Fibroblast of peridontal ligament (primary cell): ENCODE measurements around the gene RAD17.
"Not testable (repeated sequence)": the region's sequence is repeated elsewhere in the genome, so short reads cannot be mapped to it uniquely, and the experiment has no call there.

Experiments
- DNase-seq: peaks from one replicate; pipeline ENCODE4 v3.0.0-alpha.2; 2010; ENCODE audit errors: extremely low read depth

The RAD17 gene

DNA sequence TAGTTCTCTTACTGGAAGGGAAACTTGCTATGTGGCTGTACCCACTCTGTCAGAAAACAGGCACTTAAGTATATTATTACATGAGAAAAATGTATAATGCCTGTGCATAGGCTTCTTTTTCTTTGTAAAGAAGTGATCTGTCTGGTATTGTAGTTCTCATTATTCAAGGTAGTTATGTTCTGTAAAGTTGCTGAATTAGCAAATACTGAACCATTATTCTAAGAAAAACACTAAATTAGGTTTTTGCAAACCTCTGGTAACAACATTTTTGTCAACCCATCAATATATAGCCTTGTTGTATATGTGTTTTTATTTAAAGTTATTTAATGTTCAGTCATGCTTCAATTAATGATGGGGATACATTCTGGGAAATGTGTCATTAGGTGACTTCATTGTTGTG is 8.8 kb downstream of the RAD17 start:
- no peak for DNase-seq

DNA sequence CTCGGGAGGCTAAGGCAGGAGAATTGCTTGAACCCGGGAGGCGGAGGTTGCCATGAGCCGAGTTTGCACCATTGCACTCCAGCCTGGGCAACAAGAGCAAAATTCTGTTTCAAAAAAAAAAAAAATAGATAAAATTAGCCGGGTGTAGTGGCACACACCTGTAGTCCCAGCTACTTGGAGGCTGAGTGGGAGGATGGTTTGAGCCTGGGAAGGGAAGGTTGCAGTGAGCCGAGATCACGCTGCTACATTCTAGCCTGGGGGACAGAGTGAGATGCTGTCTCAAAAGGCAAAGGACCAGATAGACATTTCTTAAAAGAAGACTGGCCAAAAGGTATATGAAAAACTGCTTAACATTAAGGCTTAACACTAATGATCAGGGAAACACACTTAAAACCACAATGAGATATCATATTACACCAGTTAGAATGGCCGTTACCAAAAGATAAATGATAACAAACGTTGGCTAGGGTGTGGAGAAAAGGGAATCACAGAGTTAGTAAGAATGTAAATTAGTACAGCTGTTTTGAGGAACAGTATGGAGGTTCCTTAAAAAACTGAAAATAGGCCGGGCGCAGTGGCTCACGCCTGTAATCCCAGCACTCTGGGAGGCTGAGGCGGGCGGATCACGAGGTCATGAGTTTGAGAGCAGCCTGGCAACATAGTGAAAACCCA is 35.2 kb downstream of the RAD17 start:
- no peak for DNase-seq

DNA sequence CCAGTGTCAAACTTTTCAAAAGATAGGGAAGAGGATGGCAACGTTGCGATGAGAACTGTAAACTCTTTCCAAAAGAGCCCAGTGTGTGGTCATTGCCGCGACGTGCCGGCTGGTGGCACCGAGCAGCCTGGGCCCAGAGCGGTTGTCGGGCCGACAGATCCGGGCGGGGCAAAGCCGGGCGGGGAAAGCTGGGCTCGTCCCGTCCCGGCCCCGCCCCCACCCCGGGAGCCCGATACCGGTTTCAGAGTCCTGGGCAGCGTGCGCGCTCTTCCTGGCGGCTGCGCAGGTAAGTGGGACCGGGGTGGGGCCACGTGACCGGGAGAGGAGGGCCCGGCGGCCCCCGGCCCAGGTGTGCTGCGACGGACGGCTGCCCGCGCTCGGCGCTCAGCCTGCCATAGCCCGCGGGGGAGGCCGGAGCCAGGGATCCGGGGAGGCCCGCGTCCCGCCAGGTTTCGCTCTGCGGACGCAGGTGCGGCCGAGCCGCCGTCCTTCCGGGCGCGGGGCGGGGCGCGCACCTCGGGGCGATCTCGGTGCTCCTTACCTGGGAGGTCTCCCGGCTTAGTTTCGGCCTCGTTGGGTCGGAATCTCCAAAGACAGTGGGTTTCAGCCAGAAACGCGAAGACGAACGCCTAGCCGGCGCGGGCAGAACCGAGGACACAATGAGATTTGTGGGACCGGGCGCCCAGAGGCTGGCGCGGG is 45.4 kb downstream of the RAD17 start, which contains the start of gene MARVELD2:
MARVELD2 (plus strand) TSS at position 232 of the 699 bp plus-strand sequence. CDS start 4,270 bp downstream, outside the sequence.
- DNase-seq: peak; percentile 44

DNA sequence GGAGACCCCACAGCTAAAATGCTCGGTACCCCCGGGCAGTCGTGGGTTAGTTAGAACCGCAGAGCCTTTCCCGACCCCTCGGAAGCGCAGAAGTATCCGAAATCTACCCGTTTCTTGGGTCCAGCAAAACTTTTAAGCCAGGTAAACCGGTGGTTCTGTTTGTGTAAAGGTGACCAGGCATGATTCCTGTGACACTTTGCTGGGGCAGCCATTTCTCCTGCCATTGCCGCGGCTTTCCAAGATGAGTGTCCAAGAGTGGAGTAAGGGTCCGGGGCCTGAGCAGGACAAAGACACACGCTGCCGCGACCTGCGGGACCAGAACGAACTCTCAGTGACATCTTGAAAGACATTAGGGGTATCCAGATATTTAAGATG is 46.0 kb downstream of the RAD17 start:
- DNase-seq: no peak

DNA sequence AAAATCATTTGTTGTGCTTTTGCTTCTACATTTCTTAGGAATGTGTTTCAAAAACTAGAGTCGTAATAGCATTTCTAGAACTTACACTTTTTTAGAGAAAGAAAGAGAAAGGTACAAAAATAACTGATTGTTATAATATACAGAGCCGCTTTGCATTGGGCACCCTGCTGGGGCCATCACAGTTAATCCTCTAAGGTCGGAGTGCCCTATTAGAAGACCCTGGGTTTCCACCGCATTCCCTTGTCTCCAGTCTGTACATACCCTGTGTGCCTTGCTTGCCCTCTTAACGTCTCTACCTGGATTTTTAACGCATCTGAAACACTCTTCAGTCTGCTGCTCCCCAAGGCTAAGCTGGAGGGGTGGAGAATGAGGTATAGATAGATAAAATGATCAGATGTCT is 46.6 kb downstream of the RAD17 start:
- no peak for DNase-seq

DNA sequence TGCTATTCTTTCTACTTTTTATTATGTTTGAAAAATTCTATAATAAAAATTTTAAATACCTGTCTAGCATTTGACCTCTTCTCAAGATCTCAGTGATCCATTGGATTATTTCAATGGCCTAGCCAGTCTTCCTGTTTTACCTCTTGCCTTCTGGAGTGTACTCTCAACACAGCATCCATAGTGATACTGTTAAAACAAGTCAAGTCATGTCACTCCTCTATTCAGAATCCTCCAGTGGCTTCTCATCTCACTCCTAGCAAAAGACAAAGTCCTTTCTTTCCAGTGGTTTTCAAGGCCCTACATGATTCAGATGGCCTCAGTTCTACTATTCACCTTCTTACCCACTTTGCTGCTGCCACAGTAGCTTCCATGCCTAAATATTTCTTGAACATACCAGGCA is 47.1 kb downstream of the RAD17 start:
- DNase-seq: no peak

DNA sequence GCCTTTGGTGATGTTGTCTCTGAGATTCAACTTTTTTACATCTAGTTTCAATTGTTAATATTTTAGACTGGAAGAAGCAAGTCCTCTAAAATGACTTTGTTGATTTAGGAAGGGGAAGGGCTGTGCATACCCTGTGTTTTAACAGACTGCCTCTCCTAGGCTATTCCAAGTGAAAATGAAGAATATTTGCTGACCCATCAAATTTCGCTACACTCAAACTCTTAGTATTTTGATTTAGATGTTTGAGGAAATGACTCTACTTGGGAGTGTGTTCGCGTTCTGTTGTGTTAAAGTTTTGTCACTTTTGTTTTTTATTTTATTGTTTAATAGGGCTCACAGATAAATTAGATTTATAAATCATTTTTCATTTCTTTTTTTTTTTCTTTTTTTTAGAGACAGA is 48.9 kb downstream of the RAD17 start:
- no peak for DNase-seq

DNA sequence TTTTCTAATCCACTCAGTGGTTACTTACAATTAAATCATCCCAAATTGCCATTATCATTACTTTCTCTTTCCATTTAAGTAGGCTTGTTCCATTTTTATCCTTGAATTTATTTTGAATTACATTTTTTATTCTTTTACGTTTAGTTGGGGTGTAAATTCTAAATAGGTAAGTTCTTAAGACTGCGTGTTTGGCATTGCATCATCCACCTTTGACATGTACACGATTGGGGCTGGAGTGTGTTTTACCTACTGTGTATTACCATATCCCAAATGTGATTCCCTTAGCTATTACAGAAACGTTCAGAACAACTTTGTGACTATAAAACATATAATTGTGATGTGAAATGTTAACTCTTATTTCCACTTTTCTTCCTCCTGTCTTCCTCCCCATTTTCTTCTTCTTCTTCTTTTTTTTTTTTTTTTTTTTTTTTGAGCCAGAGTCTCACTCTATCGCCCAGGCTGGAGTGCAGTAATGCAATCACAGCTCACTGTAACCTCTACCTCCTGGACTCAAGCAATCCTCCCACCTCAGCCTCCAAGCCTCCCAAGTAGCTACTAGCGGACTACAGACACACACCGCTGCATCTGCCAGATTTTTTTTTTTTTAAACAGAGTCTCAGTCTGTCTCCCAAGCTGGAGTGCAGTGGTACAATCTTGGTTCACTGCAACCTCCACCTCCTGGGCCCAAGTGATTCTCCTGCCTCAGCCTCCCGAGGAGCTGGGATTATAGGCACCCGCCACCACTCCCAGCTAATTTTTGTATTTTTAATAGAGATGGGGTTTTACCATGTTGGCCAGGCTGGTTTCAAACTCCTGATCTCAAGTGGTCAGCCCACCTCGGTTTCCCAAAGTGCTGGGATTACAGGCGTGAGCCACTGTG is 62.0 kb downstream of the RAD17 start:
- no peak for DNase-seq

DNA sequence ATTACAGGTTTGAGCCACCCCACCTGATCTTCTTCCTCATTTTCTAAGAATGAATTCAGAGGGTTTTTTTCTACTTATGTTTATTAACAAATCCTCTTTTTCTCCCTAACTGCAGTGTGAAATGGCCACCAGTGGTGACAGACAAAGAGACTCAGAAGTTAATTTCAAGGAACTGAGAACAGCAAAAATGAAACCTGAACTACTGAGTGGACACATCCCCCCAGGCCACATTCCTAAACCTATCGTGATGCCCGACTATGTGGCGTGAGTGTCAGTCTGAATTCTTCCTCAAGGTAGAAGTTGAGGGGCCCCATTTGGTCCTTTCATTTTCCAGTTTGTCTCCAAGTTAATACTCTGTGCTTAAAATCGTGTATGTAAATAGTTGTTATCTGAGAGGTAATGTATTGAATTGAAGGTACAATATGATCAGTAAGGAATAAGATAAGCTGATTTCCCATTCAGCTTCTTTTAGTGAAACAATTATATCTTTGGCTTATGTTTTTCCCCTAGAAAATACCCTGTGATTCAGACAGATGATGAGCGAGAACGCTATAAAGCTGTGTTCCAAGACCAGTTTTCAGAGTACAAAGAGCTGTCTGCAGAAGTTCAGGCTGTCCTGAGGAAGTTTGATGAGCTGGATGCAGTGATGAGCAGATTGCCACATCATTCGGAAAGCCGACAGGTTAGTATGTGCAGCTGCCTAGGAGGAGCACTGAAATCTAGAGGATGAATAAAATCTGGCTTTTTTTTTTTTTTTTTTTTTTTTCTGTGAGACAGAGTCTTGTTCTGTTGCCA is 63.0 kb downstream of the RAD17 start:
- no peak for DNase-seq

DNA sequence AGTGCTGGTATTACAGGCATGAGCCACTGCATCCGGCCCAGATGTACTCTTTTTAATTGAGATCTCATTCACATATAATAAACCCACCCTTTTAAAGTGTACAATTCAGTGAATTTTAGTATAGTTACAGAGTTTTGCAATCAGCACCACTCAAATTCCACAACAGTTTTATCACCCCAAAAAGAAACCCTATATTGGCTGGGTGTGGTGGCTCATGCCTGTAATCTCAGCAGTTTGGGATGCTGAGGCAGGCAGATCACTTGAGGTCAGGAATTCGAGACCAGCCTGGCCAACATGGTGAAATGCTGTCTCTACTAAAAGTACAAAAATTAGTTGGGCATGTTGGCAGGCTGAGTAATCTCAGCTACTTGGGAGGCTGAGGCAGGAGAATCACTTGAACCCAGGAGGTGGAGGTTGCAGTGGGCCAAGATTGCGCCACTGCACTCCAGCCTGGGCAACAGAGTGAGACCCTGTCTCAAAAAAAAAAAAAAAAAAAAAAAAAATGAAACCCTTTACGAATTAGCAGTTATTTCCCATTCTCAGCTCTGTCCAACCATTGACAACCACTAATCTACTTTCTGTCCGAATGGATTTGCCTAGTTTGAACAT is 65.8 kb downstream of the RAD17 start:
- peak; percentile 67 for DNase-seq

DNA sequence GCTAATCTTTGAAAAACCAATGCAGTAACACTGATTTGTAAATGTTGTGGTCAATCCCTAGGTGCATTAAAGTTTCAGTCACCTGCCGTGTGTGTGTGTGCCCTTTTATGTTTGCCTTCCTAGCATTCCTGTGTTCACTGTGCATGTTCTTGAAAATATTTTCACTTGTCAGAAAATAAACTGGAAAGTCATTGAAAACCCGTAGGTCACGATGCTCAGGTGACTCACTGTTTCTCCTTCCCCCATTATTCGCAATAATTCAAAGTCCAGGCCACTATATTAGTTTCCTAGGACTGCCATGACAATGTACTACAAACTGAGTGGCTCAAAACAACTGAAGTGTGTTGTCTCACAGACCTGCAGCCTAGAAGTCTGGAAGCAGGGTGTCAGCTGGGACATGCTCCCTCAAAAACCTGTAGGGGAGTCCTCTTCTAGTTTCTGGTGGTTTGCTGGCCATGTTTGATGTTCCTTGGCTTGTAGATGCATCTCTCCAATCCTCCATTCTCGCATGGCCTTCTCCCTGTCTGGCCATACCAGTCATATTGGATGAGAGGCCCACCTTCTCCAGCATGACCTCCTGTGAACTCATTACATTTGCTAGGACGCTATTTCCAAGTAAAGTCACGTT is 74.6 kb downstream of the RAD17 start:
- DNase-seq: no peak

DNA sequence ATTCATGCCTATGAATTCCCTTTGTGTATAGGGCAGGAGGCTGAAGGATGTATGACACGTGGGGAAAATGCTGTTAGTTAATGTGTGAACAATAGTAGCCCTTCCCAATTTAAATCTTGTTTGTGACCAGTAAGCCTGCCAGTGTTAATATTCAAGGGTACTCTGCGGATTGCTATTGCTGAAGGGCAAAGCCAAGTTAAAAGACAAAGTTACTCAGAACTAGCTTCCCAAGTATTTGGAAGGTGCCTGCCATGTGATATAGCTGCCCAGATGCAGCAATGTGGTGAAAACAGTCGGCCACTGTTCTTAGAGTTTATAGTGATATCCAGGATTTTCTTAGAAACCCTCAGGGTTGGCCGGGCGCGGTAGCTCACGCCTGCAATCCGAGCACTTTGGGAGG is 79.9 kb downstream of the RAD17 start:
- DNase-seq: no peak

DNA sequence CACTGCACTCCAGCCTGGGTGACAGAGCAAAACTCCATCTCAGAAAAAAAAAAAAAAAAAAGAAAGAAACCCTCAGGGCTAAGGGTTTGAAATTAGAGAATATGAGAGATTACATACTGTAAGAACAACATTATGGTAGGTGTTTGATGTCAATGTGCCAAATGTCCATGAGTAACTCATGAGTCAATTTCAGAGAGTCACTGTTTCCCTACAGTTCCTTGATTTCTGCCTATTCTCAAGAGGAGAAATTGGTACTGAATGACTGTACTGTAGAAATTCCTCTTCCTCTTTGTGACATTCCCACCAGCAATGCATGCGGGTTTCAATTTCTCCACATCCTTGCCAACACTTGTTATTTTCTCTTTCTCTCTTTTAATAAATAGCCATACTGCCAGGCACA is 80.5 kb downstream of the RAD17 start:
- peak; percentile 73 for DNase-seq

DNA sequence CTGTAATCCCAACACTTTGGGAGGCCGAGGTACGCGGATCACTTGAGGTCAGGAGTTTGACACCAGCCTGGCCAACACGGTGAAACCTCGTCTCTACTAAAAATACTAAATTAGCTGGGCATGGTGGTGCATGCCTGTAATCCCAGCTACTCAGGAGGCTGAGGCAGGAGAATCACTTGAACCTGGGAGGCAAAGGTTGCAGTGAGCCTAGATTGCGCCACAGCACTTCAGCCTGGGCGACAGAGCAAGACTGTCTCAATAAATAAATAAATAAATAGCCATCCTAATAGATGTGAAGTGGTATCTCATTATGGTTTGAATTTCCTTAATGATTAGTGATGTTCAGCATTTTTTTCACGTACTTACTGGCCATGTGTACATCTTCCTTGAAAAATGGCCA is 80.9 kb downstream of the RAD17 start:
- DNase-seq: not testable (repeated sequence)

DNA sequence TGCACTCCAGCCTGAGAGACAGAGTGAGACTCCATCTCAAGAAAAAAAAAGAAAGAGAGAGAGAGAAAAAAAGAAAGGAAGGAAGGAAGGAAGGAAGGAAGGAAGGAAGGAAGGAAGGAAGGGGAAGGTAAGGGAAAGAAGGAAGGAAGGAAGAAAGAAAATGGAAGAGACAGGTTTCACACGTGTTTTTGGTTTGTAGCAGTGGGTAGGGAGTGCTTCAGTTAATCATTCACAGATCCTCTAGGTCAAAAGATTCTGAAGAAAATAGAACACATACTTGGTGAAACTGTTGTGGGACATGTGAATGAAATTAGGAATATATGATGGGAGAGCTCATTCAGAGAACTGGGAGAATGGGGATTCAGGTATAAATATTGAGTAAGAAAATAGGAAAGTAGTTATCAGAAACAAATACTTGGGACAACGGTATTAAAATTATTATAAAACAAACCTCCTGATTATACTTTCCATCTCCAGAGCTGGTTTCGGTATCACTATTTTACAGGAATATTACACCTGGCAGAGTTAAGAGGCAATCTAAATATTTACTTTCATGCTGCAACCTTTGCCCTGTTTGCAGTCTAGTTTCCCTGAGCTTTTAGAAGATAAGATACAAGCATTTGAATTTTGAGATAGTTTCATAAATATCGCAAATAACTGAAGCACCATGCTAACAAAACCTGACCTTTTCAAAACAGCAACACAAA is 82.5 kb downstream of the RAD17 start:
- no peak for DNase-seq

DNA sequence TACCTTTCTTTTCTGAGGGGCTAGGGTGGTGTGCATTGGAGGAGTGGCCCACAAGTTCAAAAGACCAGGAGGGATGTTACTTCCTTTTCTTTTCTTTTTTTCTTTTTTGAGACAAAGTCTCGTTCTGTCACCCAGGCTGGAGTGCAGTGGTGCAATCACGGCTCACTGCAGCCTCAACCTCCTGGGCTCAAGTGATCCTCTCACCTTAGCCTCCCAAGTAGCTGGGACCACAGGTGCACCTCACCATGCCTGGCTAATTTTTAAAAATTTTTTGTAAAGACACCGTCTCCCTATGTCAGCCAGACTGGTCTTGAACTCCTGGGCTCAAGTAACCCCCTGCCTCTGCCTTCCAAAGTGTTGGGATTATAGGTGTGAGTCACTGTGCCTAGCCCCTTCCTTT is 83.9 kb downstream of the RAD17 start:
- DNase-seq: not testable (repeated sequence)

DNA sequence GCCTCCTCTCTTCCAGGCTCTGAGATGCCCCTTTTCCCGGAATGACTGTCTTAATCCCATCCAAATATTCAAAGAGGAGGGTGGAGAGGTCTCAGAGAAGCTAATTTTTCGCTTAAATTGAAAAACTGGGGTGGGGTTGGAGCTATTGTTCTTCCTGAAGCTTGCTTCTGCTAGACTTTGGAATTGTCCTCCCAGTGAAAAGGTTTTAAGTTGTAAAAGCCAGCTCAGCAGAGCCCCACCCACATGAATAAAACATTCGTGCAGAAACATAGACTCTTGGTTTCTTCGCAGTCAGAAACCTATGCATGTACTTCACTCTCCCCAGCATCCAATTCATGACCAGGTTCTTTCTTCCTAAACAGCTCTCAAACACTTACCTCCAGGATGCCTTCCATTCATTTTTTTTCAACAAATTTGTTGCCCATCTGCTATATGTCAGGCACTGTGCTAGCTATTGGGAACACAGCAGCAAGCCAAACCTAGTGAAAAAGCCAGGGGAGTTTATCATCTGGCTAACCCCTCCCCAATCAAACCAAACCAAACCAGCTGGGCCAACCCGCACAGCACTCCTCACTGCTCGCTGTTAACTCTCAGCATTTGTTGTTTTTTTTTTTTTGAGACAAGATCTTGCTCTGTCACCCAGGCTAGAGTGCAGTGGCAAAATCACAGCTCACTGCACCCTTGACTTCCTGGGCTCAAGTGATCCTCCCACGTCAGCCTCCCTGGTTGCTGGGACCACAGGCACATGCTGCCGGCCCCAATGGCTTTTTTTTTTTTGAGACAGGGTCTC is 85.0 kb downstream of the RAD17 start:
- DNase-seq: no peak

DNA sequence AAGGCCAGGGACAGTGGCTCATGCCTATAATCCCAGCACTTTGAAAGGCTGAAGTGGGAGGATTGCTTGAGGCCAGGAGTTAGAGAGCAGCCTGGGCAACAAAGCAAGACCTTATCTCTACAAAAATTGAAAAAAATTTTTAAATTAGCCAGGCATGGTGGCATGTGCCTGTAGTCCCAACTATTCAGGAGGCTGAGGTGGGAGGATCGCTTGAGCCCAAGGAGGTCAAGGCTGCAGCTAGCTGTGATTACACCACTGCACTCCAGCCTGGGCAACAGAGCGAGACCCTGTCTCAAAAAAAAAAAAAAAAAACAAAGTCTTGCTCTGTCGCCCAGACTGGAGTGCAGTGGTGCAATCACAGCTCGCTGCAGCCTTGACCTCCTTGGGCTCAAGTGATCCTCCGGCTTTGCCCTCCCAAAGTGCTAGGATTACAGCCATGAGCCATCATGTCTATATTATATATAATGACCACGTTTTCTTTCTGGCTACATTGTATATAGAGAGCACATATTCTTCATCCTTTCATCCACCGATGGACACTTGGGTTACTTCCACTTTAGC is 85.9 kb downstream of the RAD17 start:
- DNase-seq: not testable (repeated sequence)

DNA sequence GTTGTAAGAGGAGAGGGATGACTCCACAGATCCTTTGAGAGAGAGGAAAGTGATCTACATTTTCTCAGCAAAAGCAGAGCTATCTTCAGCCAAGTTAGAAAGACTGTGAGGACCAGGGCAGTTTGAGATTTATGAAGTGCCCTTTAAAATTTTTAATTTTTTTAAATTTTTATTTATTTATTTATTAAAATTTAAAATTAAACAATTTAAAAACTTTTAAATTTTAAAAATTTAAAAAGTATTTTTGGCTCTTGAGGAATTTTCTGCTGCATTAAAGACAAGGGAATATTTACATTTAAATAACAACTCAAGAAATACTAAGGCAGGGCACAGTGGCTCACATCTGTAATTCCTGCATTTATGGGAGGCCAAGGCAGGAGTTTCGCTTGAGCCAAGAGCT is 92.6 kb downstream of the RAD17 start:
- DNase-seq: no peak
